CD4-positive, alpha-beta T cell treated with Interleukin-12 subunit alpha and Interleukin-12 subunit beta, for 1 hour (primary cell): ENCODE data around the gene RNF121.
"Not testable (repeated sequence)": the region's sequence is repeated elsewhere in the genome, so short reads cannot be mapped to it uniquely, and the experiment has no call there.

Experiments
- DNase-seq: peaks from one replicate; pipeline ENCODE4 v3.0.0-alpha.2; 2020

RNF121 gene

GRCh38 chr11:71928737-71929443, at the start of gene RNF121:
TSS of gene RNF121 (plus strand) at chr11:71929046. CDS start at chr11:71929062, 16 bp downstream.
- peak; percentile 96 for DNase-seq

GRCh38 chr11:71885806-71886205, 43.0 kb upstream of the RNF121 start:
- not testable (repeated sequence) for DNase-seq

- DNase-seq: not testable (repeated sequence)
These were observed 40.4 kb upstream of the RNF121 start for GRCh38 chr11:71888335-71889010.

- not testable (repeated sequence) for DNase-seq
These were observed 39.5 kb upstream of the RNF121 start for GRCh38 chr11:71889181-71889872.

- DNase-seq: no peak
These were observed 32.9 kb upstream of the RNF121 start for GRCh38 chr11:71895961-71896360.

GRCh38 chr11:71901137-71901536, 27.7 kb upstream of the RNF121 start:
- not testable (repeated sequence) for DNase-seq

GRCh38 chr11:71908218-71908617, 20.6 kb upstream of the RNF121 start:
- DNase-seq: no peak

GRCh38 chr11:71910775-71911174, 18.1 kb upstream of the RNF121 start:
- DNase-seq: not testable (repeated sequence)

GRCh38 chr11:71911321-71911985, 17.4 kb upstream of the RNF121 start:
- peak; percentile 10 for DNase-seq

GRCh38 chr11:71911986-71912340, 16.9 kb upstream of the RNF121 start:
- not testable (repeated sequence) for DNase-seq

- DNase-seq: no peak
These were observed 14.9 kb upstream of the RNF121 start for GRCh38 chr11:71913756-71914526.

- DNase-seq: no peak
These were observed 14.1 kb upstream of the RNF121 start for GRCh38 chr11:71914617-71915189.

- no peak for DNase-seq
These were observed 11.2 kb upstream of the RNF121 start for GRCh38 chr11:71917646-71918140.

- DNase-seq: peak; percentile 85
These were observed 768 bp upstream of the RNF121 start, which contains the start of gene XNDC1N for GRCh38 chr11:71927820-71928736. TSS of gene XNDC1N (minus strand) at chr11:71928594. CDS start at chr11:71923353, 5,241 bp downstream.

- no peak for DNase-seq
These were observed 645 bp downstream of the RNF121 start for GRCh38 chr11:71929491-71929890.

- DNase-seq: no peak
These were observed 1.9 kb downstream of the RNF121 start for GRCh38 chr11:71930556-71931244.

- no peak for DNase-seq
These were observed 2.4 kb downstream of the RNF121 start for GRCh38 chr11:71931245-71931602.

- no peak for DNase-seq
These were observed 4.5 kb downstream of the RNF121 start for GRCh38 chr11:71933141-71933933.

- no peak for DNase-seq
These were observed 5.4 kb downstream of the RNF121 start for GRCh38 chr11:71934213-71934612.
